GM12872 (cell line): ENCODE data around the gene TCF4.

ENCODE experiments used
- TF ChIP-seq, protein P1 (sequence below): IDR thresholded peaks from 3 replicates; pipeline ENCODE4 v1.5.1; 2011; ENCODE audit warnings: low read depth, mild to moderate bottlenecking, low read length, moderate library complexity; ENCODE audit not compliant: insufficient read depth

Gene TCF4

DNA sequence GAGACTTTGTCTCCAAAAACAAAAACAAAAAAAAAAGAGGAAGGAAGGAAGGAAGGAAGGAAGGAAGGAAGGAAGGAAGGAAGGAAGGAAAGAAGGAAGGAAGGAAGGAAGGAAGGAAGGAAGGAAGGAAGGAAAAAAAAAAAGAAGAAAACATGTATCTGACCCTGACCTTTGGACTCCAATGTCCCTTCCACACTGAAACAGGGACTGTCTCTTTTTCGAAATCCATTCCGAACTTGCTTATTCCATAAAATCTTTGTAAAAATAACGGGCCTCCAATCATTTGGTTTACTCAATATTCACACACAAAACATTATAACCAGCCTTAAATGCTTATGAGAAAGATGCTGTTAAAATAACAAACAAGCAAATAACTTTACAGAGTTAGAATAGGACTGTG is 225.7 kb downstream of the TCF4 start:
- TF ChIP-seq, protein P1, sequence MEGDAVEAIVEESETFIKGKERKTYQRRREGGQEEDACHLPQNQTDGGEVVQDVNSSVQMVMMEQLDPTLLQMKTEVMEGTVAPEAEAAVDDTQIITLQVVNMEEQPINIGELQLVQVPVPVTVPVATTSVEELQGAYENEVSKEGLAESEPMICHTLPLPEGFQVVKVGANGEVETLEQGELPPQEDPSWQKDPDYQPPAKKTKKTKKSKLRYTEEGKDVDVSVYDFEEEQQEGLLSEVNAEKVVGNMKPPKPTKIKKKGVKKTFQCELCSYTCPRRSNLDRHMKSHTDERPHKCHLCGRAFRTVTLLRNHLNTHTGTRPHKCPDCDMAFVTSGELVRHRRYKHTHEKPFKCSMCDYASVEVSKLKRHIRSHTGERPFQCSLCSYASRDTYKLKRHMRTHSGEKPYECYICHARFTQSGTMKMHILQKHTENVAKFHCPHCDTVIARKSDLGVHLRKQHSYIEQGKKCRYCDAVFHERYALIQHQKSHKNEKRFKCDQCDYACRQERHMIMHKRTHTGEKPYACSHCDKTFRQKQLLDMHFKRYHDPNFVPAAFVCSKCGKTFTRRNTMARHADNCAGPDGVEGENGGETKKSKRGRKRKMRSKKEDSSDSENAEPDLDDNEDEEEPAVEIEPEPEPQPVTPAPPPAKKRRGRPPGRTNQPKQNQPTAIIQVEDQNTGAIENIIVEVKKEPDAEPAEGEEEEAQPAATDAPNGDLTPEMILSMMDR, result no peak

DNA sequence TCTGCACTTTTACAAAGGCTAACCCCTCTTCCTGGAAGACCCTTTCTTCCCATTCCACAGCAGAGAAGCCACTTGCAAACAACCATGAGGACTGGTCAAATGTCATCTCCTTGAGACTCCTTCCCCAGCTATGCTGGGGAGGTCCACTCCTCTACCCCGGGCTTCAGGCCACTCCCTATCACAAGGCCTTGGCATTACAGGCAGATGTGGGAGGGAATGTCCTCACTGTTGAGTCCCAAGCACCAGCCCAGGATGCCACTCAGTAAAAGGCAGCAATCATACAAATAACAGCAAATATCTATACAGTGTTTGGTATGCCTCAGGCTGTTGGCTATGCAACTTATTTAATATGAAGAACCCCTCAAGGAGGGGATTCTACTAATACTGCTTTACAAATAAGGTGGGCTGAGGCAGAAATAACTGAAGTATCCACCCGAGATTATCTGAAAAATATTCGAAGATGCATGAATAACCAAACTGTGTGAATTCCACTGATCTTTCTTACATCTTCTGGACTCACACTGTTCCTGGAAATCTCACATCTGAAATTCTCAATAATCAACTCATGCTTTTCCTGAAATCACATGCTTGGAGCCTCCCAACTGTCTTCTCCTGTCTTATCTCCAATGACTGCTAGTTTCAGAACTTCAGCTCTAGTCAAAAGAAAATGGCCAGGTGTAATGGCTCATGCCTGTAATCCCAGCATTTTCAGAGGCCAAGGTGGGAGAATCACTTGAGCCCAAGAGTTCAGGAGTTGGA is 226.3 kb downstream of the TCF4 start:
- TF ChIP-seq, protein P1, result no peak

DNA sequence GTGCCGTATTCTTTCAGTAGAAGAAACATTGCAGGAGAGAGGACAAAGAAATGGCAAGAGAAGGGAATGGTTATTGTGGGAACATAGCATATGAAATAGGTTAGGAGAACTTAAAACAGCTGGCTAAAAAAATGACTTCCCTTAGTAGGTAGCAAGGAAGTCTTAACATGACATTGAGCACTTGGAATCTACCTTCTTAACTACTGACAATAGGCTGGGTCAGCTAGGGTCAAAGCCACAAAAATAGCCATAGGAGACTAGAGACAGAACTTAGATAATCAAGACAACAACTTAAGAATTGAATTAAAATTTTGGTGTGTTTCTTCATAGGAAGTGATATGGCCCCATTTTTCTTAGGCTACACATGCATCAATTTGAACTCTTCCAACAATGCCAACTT is 227.9 kb downstream of the TCF4 start:
- TF ChIP-seq, protein P1, result no peak

DNA sequence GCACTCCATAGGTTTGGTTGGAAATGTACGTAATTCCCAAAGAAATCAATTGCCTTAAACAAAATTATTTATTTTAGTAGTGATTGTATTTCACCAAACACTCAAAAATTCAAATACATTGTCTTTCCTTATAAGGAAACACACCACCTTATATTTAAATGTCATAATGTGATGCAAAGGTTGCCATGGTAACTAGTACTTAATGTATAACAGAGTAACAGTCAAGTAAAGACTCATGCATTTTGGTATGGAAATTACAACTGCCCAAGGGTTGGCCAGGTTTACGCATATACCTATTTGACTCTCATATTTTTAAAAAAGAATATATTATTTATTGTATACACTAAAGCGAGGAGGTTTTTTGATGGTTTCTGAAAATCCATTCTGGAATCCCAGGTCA is 231.2 kb downstream of the TCF4 start:
- TF ChIP-seq, protein P1, result no peak

DNA sequence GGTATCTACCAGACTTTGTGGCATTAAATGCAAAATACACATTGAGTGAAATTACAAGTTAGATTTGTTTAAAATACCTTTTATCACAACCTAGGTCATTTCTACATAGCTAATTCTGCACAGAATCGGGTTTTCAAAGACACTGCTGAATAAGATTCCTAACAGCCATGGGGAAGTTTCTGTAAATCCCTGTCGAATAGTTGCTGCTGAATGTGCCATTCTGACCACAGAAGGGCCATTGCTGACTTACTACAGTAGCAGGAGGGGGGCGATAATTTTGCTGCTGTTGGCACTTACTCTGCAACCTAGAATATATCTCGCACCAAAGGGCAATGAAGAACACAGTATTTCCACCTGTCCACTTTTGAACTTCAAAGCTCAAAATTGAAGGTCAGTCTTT is 232.8 kb downstream of the TCF4 start:
- TF ChIP-seq, protein P1, result no peak

DNA sequence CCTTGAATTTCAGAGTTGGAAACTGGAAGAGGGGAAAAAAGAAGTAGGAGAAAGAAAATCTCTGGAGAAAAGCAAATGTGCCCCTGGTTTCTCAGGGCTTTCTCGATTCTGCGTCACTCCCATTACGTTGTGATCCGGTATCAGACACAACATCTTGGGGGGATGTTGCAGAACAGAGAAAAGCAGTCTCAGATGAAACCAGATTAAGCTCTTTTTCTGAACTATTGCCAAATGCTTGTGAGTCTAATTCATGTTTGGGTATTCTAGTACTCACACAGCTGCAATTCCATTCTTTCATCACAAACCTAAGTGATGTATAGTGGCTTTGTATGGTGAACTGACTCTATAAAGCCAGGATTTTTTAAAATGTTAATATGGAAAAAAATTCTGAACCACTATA is 233.2 kb downstream of the TCF4 start:
- TF ChIP-seq, protein P1, result no peak

DNA sequence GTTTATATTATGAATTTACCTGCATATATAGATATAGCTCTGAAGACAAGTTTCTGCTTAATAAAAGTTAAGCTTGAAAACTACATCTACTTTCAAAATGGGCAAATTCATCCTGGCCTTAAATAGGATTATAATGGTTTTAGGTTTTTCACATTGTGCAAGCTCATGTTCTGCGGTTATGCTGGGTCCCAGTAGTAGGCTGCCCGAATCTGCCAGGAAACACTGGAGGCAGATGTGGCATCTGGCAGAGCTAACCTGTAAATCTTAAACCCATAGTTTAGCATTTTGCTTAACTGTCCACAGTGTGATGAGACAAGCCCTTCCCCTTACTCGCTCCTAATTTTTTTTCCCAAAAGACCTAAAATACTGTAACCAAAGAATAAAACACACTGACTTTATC is 234.2 kb downstream of the TCF4 start:
- TF ChIP-seq, protein P1, result no peak
